Measurements from ENCODE around the gene PRSS57.

Gene PRSS57

GRCh38 chr19:678791-679388, 16.4 kb downstream of the PRSS57 start:
- POLR2A ChIA-PET, result interaction anchor here (0.5 to 2.0 kb wide), 4 partner anchors 16 to 55 kb away, joined by 3 to 10 read pairs (median 4); partner anchors contain the start of genes PALM and RNF126

GRCh38 chr19:677601-678436, 17.4 kb downstream of the PRSS57 start:
- Histone ChIP-seq H3K27ac (ENCODE audit: extremely low read depth, low read depth, low read length) (no peak overlapping the region), H3K4me1 (ENCODE audit: control insufficient read depth, insufficient read depth, low read length) (no peaks in the 10 kb centered on the region), H3K9me3 (ENCODE audit: control insufficient read depth, insufficient read depth, low read depth, low read length) (no peaks in the 10 kb centered on the region), H3K4me3 (ENCODE audit: low read depth, low read length) (no peak overlapping the region), H3K36me3 (ENCODE audit: control insufficient read depth in 2 of 2, insufficient read depth in 1 of 2, low read length in 2 of 2) (no peaks in the 10 kb centered on the region)
- TF ChIP-seq, protein P1, sequence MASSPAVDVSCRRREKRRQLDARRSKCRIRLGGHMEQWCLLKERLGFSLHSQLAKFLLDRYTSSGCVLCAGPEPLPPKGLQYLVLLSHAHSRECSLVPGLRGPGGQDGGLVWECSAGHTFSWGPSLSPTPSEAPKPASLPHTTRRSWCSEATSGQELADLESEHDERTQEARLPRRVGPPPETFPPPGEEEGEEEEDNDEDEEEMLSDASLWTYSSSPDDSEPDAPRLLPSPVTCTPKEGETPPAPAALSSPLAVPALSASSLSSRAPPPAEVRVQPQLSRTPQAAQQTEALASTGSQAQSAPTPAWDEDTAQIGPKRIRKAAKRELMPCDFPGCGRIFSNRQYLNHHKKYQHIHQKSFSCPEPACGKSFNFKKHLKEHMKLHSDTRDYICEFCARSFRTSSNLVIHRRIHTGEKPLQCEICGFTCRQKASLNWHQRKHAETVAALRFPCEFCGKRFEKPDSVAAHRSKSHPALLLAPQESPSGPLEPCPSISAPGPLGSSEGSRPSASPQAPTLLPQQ (tag by site-specific recombination; IDR thresholded peaks at IDR 0.05), result no peak
- peak; percentile 74 for TF ChIP-seq GLIS1 (tag by site-specific recombination; IDR thresholded peaks at IDR 0.05)
- TF ChIP-seq ZIC2 (tag by site-specific recombination; IDR thresholded peaks at IDR 0.05), result 0 out of 2 replicates have a peak, but pooled peaks have one; percentile 36
- ChIA-PET POLR2A (interaction anchor here (0.7 to 2.0 kb wide), 8 partner anchors 14 to 280 kb away, joined by 4 to 8 read pairs (median 4); partner anchors contain the start of gene RNF126), CTCF (interaction anchor here (0.9 to 1.0 kb wide), 3 partner anchors 9 to 167 kb away, joined by 3 to 4 read pairs (median 4); no protein-coding TSS in a partner anchor)

More at GRCh38 chr19:678791-679388, 16.4 kb downstream of the PRSS57 start:
- H3K4me3 ChIP-seq (ENCODE audit: low read depth, low read length), result no peak overlapping the region
- H3K36me3 ChIP-seq (ENCODE audit: control insufficient read depth in 2 of 2, insufficient read depth in 1 of 2, low read length in 2 of 2), result no peaks in the 10 kb centered on the region
- H3K27ac ChIP-seq (ENCODE audit: extremely low read depth, low read depth, low read length), result no peak overlapping the region
- H3K4me1 ChIP-seq (ENCODE audit: control insufficient read depth, insufficient read depth, low read length), result no peaks in the 10 kb centered on the region
- CTCF ChIA-PET, result interaction anchor here (0.6 to 0.7 kb wide), 2 partner anchors 8 to 51 kb away, joined by 3 read pairs; no protein-coding TSS in a partner anchor
- TF ChIP-seq ZNF274 (IDR thresholded peaks at IDR 0.05; ENCODE audit: low read length), result no peak
- no peak for TF ChIP-seq ZNF274 (tag by site-specific recombination; IDR thresholded peaks at IDR 0.05; ENCODE audit: borderline replicate concordance)
- TF ChIP-seq, protein P2, sequence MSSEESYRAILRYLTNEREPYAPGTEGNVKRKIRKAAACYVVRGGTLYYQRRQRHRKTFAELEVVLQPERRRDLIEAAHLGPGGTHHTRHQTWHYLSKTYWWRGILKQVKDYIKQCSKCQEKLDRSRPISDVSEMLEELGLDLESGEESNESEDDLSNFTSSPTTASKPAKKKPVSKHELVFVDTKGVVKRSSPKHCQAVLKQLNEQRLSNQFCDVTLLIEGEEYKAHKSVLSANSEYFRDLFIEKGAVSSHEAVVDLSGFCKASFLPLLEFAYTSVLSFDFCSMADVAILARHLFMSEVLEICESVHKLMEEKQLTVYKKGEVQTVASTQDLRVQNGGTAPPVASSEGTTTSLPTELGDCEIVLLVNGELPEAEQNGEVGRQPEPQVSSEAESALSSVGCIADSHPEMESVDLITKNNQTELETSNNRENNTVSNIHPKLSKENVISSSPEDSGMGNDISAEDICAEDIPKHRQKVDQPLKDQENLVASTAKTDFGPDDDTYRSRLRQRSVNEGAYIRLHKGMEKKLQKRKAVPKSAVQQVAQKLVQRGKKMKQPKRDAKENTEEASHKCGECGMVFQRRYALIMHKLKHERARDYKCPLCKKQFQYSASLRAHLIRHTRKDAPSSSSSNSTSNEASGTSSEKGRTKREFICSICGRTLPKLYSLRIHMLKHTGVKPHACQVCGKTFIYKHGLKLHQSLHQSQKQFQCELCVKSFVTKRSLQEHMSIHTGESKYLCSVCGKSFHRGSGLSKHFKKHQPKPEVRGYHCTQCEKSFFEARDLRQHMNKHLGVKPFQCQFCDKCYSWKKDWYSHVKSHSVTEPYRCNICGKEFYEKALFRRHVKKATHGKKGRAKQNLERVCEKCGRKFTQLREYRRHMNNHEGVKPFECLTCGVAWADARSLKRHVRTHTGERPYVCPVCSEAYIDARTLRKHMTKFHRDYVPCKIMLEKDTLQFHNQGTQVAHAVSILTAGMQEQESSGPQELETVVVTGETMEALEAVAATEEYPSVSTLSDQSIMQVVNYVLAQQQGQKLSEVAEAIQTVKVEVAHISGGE (tag by site-specific recombination; conservative IDR thresholded peaks at IDR 0.05; ENCODE audit: low read depth), result no peak
- no peak for TF ChIP-seq ZNF311 (tag by site-specific recombination; IDR thresholded peaks at IDR 0.05; ENCODE audit: borderline replicate concordance)
- TF ChIP-seq ZFP3 (tag by site-specific recombination; IDR thresholded peaks at IDR 0.05; ENCODE audit: low read depth), result peak; percentile 99
- H3K9me3 ChIP-seq (ENCODE audit: control insufficient read depth, insufficient read depth, low read depth, low read length), result no peaks in the 10 kb centered on the region

DNA sequence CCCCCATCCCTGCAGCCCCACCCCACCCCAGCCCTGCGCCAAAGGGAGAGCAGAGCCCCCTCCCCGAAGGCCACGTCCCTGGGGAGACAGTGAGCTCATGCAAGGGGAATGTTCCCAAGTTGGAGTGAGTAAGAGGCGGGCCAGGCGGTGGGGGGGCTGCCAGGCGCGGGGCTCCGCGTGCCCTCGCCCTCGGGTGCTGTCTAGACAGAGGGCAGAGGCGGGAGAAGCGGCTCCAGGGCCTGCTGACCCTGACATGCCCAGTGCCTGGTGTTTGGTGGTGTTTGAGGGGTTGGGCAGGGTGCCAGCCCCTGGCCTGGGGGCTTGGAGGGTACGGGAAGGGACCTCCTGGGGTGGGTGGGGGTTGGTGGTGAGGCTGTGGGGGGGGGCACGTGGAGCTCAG, 18.1 kb downstream of the PRSS57 start:
- ChIA-PET CTCF (interaction anchor here (0.9 to 1.0 kb wide), 2 partner anchors 9 to 11 kb away, joined by 3 to 4 read pairs; no protein-coding TSS in a partner anchor), POLR2A (interaction anchor here (0.7 to 2.0 kb wide), 9 partner anchors 9 to 280 kb away, joined by 3 to 8 read pairs (median 4); partner anchors contain the start of gene RNF126)
- no peak overlapping the region for H3K4me3 ChIP-seq (ENCODE audit: low read depth, low read length)
- H3K27ac ChIP-seq (ENCODE audit: extremely low read depth, low read depth, low read length), result no peak overlapping the region
- H3K4me1 ChIP-seq (ENCODE audit: control insufficient read depth, insufficient read depth, low read length), result no peaks in the 10 kb centered on the region
- H3K9me3 ChIP-seq (ENCODE audit: control insufficient read depth, insufficient read depth, low read depth, low read length), result no peaks in the 10 kb centered on the region
- no peaks in the 10 kb centered on the region for H3K36me3 ChIP-seq (ENCODE audit: control insufficient read depth in 2 of 2, insufficient read depth in 1 of 2, low read length in 2 of 2)
- TF ChIP-seq SP7 (tag by site-specific recombination; IDR thresholded peaks at IDR 0.05), result peak; percentile 53; the same call in 1 of the 2 replicates
- no peak for TF ChIP-seq OSR2 (tag by site-specific recombination; IDR thresholded peaks at IDR 0.05)
- no peak for TF ChIP-seq ZNF133 (tag by site-specific recombination; IDR thresholded peaks at IDR 0.05)
- TF ChIP-seq ZNF175 (tag by site-specific recombination; IDR thresholded peaks at IDR 0.05), result no peak
- no peak for TF ChIP-seq ATF2 (tag by site-specific recombination; IDR thresholded peaks at IDR 0.05; ENCODE audit: low read depth)
- TF ChIP-seq ZNF335 (tag by site-specific recombination; conservative IDR thresholded peaks at IDR 0.05), result no peak
- TF ChIP-seq ZNF488 (tag by site-specific recombination; IDR thresholded peaks at IDR 0.05), result no peak
- no peak for TF ChIP-seq ZNF623 (tag by site-specific recombination; IDR thresholded peaks at IDR 0.05)
- no peak for TF ChIP-seq PRDM10 (tag by site-specific recombination; IDR thresholded peaks at IDR 0.05)
